ENCODE measurements around the gene RANBP10. TPM values are rescaled to one million over a fixed set of nuclear protein-coding genes. Genes with fewer than 3 reads are reported as not detected.
A peak's percentile ranks its signal among the peaks of the same experiment; 100 is the strongest.
"Not testable (repeated sequence)": the region's sequence is repeated elsewhere in the genome, so short reads cannot be mapped to it uniquely, and the experiment has no call there.

RANBP10 gene
- polyA plus RNA-seq, 4 donors, result 21.6 to 28.5 (median 22.3) TPM

DNA sequence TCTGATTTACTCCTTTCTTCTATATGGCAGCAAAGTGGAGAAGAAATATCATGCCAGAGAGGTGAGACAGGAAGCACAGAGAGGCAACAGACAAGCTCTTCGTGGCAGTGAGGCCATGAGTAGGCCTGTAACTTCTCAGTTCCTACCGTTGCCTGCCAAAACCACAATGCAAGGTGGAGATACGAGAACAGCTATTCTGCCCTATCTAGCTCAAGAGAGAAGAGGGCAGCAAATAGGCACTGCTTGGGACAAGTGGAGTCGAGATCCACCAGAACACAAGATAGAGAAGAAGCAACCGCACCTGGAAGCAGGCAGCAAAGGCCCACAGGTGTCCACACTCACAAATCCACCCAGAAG, 24.8 kb downstream of the RANBP10 start:
- DNase-seq (ENCODE audit: low read depth in 4 of 4, low spot score in 3 of 4), result no peak

DNA sequence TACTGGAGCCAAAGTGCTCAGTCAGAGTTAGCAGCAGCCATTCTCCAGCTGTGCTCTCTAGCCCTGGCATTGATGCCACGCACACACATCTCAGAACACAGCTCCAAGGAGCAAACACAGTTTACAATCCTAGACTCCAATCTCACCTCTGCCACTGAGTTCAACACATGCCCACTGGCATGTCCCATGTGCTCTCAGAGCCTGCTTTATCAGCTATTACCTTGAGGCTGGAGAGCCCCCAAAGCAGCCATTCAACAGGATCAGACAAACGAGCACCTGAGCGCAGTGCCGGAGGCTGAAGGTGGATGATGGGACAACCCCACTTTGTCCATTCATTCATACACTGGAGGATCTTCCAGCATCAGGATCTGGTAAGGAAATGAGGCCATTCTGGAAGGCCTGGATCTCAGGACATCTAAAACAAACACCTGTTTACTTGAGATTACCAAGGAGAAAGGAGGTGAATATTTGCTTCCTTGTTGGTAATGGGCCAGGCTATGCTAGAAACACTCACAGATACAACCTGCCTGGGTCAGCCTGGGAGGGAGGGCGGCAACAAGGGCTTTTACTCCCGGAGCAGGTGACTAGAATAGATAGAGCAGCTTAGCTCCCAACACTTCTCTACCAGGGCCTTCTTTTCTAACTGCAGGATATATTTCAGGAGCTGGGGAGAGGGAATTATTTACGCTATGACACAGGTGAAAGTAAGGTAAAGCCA, 25.4 kb downstream of the RANBP10 start:
- no peak for DNase-seq (ENCODE audit: low read depth in 4 of 4, low spot score in 3 of 4)

DNA sequence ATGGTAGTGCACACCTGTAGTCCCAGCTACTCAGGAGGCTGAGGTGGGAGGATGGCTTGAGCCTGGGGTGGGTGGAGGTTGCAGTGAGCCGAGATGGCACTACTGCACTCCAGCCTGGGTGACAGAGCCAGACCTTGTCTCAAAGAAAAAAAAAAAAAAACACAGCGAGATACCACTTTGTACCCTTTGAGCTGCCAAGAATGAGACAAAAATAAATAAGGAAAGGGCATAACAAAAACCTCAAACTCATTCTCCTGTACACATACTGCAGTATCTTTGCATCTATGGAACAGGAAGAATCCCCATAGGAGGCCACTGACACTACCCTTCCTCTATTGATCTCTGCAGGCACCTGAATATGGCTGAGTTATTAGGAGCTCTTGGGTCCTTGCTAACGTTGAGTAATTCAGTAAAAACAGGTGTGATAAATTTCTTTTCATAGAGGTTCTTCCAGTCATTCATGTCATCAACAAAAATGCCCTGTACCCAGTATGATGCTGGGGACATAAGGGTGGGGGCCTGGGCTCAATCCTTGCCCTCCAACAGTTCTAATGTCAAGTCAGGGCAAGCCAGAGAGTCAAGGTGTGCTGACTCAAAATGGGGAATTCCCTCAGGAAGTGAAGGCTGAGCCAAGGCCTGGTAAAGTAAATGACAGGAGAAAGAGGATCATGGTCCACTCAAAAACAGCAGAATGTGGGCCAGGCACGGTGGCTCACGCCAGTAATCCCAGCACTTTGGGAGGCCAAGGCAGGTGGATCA, 26.9 kb downstream of the RANBP10 start:
- no peak for DNase-seq (ENCODE audit: low read depth in 4 of 4, low spot score in 3 of 4)

DNA sequence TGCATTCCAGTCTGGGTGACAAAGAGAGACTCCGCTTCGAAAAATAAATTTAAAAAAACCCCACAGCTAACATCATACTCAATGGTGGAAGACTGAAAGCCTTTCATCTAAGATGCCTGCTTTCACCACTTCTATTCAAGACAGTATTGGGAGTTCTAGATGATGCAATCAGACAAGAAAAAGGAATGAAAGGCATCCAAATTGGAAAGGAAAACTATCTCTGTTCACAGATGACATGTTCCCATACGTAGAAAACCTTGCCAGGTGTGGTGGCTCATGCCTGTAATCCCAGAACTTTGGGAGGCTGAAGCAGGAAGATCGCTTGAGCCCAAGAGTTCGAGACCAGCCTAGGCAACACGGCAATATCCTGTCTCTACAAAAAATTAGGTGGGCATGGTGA, 31.1 kb downstream of the RANBP10 start:
- no peak for DNase-seq (ENCODE audit: low read depth in 4 of 4, low spot score in 3 of 4)

DNA sequence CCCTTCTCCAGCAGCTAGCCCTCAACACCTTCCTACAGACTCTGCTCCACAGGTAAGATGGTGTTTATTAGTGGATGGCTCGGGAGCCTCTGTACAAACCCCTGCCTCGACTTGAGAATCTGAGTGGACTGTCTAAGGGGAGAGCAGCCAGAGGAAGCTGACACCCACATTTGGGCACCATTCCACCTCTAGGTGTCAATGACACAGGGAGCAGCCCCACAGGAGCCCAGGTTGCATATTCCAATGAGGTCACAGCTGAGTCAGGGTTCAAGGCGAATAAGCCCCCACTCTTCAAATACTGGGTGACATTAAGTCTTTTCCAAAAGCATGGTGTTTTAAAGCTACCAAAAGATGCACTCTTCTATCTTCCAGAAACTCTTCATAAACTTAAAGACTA, 31.9 kb downstream of the RANBP10 start:
- no peak for DNase-seq (ENCODE audit: low read depth in 4 of 4, low spot score in 3 of 4)

DNA sequence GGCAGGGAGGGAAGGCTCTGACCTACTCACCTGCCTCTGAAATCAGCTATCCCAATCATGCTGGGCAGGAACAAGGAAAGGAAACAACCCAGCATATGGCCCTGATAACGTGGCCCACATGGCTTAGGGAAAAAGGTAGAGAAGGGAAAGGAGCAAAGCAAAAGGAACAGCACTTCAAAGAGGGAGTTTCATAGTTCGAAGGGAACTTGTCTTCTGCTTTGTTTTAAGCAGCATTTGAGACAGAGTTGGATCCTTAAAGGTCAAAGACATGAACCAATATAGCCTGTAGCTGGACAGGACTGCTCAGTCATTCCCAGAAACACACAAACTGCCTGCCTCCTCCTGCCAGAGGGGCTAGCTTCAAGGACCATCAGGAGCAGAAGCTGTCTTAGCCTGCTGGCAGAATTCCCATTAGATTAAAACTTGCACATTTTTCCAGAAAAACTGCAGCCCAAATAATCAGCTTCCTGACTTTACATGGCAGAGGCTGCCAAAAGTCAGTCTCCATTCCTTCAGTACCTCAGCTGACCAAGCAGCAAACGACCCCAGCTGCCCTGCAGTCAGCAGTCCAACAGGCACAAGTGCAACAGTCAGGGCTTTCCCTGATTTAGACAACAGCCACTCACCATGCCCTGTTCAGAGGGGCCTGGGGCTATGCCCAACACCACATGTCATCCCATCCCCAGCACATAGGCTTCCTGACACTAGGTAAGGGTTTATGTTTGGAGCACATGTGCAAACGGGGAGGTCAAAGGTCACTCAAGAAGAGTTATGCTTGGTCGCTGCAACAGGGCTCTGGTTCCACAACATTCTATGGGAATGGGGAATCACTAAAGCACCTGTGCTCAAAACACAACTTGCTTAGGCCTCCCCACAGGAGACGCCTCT, 32.5 kb downstream of the RANBP10 start:
- DNase-seq (ENCODE audit: low read depth in 4 of 4, low spot score in 3 of 4), result no peak

DNA sequence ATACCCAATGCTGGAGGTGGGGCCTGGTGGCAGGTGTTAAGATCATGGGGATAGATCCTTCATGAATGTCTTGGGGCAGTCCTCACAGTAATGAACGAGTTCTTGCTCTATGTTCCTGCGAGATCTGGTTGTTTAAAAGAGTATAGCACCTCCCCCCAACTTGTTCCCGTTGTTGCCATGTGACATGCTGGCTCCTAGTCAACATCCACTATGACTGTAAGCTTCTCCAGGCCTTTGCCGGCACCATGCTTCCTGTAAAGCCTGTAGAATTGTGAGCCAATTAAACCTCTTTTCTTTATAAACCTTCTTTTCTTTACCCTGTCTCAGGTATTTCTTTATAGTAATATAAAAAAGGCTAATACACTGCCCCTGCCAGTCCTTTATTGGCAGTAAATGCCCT, 33.3 kb downstream of the RANBP10 start:
- no peak for DNase-seq (ENCODE audit: low read depth in 4 of 4, low spot score in 3 of 4)

DNA sequence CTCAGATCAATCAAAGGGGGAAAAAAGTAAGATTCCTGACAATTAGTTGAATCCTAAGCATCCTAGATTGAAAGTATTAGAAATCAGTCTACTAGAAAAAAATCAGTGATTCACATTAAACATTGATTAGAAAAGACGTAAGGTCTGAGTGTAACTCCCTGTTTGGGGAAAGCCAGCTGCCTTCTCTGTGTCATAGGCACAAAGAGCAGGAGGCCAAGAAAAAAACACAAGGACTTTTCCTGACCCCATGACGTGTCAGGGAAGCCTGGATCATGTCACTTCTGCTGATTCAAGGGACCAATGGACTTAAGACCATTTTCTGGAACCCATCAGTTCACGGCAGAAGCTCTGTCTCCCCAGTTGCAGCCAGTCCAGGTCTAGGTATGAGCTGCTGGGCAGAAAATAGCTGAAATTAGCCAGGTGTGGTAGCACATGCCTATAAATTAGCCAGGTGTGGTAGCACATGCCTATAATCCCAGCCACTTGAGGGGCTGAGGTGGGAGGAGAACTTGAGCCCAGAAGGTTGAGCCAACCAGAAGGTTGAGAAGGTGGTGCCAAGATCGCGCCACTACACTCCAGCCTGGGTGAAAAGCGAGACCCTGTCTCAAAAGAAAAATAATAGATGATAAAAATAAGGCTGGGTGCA, 35.9 kb downstream of the RANBP10 start:
- DNase-seq (ENCODE audit: low read depth in 4 of 4, low spot score in 3 of 4), result no peak

DNA sequence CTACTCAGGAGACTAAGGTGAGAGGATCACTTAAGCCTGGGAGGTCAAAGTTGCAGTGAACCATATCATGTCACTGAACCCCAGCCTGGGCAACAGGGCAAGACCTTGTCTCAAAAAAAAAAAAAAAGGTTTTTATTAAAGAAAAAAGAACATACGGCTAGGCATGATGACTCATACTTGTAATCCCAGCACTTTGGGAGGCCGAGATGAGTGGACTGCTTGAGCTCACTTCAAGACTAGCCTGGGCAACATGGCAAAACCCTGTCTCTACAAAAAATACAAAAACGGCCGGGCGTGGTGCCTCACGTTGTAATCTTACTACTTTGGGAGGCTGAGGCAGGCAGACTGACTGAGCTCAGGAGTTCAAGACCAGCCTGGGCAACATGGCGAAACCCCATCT, 38.4 kb downstream of the RANBP10 start:
- no peak for DNase-seq (ENCODE audit: low read depth in 4 of 4, low spot score in 3 of 4)

DNA sequence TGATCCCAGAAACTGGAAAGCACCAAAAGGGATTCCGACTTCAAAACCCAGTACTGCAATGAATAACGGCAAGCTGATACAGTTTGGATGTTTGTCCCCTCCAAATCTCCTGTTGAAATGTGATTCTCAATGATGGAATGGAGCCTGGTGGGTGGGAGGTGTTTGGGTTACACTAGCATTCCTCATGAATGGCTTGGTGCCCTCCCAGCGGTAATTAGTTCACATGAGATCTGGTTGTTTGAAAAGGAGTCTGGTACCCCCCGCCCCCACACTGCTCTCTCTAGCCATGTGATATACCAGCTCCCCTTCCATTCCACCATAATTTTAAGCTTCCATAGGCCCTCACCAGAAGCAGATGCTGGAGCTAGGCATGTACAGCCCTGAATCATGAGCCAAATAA, 40.1 kb downstream of the RANBP10 start:
- peak in 2 of 4 donors; percentile 24 to 31 for DNase-seq (ENCODE audit: low read depth in 4 of 4, low spot score in 3 of 4)

DNA sequence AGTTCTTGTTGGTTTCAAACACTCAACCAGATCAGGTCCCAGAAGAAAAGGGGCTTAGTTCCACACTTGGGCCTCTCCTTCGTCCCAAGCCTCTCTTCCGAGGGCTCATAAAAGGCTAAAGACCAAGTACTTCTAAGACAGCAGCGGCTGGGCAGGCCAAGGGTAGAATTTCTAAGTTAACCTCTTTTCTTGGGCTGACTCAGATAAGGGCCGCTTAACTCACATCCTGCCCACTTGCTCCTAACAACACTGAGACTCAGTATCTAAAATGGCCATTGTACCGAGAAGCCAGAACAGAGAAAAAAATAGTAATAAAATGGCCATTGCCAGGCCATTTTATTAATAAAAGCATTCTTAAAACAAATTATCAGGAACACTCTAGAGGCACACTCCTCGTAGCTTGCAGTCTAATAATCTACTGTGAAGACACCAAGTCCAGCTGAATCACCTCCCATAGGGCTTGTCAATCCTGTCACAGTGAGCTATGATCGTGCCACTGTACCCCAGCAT, 42.1 kb downstream of the RANBP10 start:
- no peak for DNase-seq (ENCODE audit: low read depth in 4 of 4, low spot score in 3 of 4)

DNA sequence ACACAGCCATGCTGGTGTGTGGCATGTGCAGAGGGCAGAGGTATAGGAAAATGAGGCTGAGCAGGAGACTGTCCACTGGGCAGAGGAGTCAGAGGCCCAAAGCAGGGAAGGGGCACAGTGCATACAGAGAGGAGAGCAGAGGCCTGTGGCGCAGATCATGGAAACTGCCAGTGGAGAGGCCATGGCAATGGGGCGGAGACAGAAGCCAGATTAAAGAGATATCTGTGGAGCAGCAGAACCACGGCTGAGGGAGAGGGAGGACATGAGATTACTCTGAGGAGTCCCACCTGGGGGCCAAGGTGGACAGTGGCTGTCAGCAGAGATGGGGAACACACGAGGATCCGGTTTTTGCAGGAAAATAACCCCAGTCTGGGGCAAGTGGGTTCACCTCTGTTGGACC, 43.3 kb downstream of the RANBP10 start:
- no peak for DNase-seq (ENCODE audit: low read depth in 4 of 4, low spot score in 3 of 4)

DNA sequence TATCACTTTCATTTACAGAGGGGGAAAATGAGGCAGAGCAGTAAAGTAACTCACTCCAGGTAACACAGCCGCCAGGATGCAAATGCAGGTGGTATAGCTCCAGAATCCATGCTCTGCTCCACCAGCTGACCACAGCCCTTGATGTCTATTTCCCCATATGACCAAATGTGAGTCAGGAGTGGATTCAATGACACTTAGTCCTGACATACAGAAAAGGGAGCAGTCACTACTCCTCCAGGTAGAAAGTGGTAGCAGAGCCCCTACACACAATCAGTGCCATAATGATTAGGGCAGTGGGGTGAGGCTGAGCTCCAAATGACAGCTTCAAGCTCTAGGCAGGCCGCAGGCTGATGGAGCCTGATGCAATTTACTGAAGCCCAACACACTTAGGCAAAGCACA, 44.0 kb downstream of the RANBP10 start:
- DNase-seq (ENCODE audit: low read depth in 4 of 4, low spot score in 3 of 4), result no peak

DNA sequence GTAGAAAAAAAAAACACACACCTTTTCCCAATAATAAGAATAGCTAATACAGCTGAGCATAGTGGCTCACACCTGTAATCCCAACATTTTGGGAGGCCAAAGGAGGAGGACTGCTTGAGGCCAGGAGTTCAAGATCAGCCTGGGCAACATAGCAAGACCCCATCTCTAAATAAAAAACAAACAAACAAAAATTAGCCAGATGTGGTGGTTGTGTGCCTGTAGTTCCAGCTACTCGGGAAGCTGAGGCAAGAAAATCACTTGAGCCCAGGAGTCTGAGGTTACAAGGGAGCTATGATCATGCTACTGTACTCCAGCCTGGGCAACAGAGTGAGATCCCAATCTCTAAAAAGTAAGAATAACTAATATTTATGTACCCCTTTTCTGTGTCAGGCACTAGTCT, 44.4 kb downstream of the RANBP10 start:
- DNase-seq (ENCODE audit: low read depth in 4 of 4, low spot score in 3 of 4), result no peak

DNA sequence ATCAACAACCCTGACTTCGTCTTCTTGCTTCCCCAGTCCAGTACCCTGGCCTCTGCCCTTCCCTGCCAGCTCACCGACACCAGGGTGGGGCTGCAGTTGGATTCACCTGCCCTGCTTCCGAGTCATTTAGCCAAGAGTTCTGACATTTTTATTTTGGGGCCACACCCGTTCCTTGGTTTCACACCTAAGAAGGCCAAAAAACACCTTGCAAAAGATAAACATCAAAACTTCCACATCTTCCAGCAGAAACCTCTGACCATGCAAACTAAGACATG, 45.5 kb downstream of the RANBP10 start:
- no peak for DNase-seq (ENCODE audit: low read depth in 4 of 4, low spot score in 3 of 4)

DNA sequence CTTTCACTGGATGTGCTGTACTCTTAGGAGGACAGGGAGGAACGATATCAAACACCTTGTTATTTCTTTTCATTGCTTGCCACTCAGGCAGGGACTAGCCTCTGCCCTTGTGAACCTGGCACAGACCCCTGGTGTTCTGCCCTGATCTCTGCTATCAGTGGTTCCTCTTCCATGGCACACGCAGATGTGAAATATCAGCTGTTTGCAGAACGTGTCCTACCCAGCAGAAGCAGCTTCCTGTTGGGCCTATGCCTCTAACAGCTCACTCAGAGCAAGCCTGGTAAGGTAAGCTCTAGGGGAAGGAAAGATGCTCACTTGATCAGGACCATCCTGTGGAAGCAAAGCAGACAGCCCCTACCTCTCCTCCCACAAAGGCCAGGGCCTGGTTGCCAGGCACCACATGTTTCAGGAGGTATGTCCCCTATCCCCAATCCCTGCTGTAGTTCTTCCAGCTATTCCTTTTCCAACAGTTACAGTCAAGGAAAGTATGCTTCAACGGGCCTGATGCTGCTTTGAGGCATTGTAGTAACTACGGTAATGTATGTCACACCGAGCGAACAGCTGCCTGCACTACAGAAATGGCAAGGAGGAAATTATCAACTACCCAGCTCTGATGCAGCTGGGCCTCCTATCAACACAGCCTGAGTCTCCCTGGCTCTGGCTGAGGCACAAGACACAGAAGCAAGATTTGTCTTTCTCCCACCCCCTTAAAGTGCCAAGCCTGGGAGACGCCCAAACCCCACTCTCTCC, 46.0 kb downstream of the RANBP10 start:
- no peak for DNase-seq (ENCODE audit: low read depth in 4 of 4, low spot score in 3 of 4)

DNA sequence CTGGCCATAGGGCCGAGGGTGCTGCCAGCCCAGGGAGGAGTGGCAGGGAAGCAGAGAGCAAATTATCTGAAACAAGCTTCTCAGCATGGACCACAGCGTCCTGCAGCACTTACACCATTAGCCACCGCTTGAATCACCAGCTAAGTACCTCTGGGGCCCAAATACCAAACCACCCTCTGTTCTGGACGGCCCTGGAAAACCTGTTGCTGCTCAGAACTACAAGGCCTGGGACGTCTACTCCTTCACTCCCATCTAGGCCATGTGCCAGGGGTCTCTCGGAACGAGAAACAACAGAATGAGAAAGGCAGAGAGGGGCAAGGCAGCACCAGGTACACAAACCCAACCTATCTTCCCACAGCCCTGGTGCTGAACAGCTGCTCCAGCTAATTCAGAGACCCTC, 47.4 kb downstream of the RANBP10 start:
- no peak for DNase-seq (ENCODE audit: low read depth in 4 of 4, low spot score in 3 of 4)

DNA sequence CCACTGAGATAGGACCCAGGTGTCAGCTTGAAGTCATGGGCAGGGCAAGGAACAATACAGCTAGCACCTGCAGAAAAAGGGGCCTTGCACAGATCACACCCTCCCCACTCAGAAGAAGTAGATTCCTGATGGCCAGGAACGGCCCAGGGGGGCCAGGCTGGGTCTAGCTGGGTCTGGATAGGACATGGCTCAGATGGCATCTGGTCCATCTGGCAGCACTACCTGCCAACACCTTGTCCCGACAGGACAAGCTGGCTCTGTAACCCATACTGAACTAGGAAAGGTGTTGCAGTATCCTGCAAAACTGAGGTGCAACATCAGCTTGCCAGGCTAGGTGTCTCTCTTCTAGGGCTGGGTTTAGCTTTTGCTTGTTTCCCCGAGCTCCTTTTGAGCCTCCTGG, 48.4 kb downstream of the RANBP10 start:
- DNase-seq (ENCODE audit: low read depth in 4 of 4, low spot score in 3 of 4), result no peak

DNA sequence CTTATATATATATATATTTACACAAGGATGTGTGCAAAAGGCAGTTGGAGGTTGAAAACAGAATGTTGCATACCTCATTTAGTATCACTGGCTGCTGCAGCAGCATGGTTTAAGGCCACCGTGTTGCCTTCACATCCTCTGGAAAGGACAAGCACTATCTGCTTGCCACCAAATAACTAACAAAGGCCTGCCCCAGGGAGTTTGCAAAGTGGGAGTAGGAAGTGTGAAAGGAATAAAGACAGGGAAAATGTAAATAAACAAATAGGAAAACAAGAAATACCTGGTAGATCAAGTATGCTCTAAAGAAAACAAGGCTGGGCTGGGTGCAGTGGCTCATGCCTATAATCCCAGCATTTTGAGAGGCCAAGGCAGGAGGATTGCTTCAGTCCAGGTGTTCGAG, 53.7 kb downstream of the RANBP10 start:
- no peak for DNase-seq (ENCODE audit: low read depth in 4 of 4, low spot score in 3 of 4)

DNA sequence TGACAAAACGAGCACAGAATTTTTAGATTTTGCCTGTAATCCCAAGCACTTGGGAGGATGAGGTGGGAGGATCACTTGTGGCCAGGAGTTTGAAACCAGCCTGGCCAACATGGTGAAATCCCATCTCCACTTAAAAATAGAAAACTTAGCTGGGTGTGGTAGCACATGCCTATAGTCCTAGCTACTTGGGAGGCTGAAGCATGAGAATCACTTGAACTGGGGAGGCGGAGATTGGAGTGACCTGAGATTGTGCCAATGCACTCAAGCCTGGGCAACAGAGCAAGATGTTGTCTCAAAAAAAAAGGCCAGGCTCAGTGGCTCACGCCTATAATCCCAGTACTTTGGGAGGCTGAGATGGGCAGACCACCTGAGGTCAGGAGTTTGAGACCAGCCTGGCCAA, 55.0 kb downstream of the RANBP10 start:
- DNase-seq (ENCODE audit: low read depth in 4 of 4, low spot score in 3 of 4), result not testable (repeated sequence)

All from right renal pelvis (tissue), 4 donors.